ENCODE data around the gene TP53I13.

Gene TP53I13

GRCh38 chr17:29566473-29567303 is 1.8 kb upstream of the TP53I13 start, which contains the start of gene ABHD15:
Gene ABHD15 (minus strand): TSS chr17:29567037. CDS start chr17:29566966, 71 bp downstream.
- H3K9ac ChIP-seq (ENCODE audit: low read depth in 1 of 2, low read length in 2 of 2) = peak within 1 kb of the TSS; percentile 65 to 96
- H3K9me3 ChIP-seq (ENCODE audit: control insufficient read depth in 1 of 2, low read length in 2 of 2) = no peaks in the 10 kb centered on the region
- H3K4me1 ChIP-seq (ENCODE audit: control insufficient read depth in 1 of 2, insufficient read depth in 2 of 2, low read length in 2 of 2) = peaks cover 18 to 64% of the 10 kb centered on the region in 2 donors
- peak within 1 kb of the TSS; percentile 86 to 87 for H3K4me3 ChIP-seq (ENCODE audit: low read depth in 1 of 2, low read length in 2 of 2)
- H3K27me3 ChIP-seq (ENCODE audit: control insufficient read depth in 1 of 2, insufficient read depth in 2 of 2, low read length in 2 of 2) = no peaks in the 10 kb centered on the region
- H3K36me3 ChIP-seq (ENCODE audit: control insufficient read depth in 1 of 2, insufficient read depth in 2 of 2, low read length in 2 of 2) = peaks cover 15 to 16% of the 10 kb centered on the region in 2 donors
- peak within 1 kb of the TSS; percentile 84 for H3K27ac ChIP-seq (ENCODE audit: low read depth, low read length)

- peaks cover 18 to 64% of the 10 kb centered on the region in 2 donors for H3K4me1 ChIP-seq (ENCODE audit: control insufficient read depth in 1 of 2, insufficient read depth in 2 of 2, low read length in 2 of 2)
Observed at GRCh38 chr17:29567304-29567553, 1.3 kb upstream of the TP53I13 start.

GRCh38 chr17:29567554-29568330 is 759 bp upstream of the TP53I13 start:
- Histone ChIP-seq H3K9me3 (ENCODE audit: control insufficient read depth in 1 of 2, low read length in 2 of 2) (no peaks in the 10 kb centered on the region), H3K27ac (ENCODE audit: low read depth, low read length) (peak overlapping the region; percentile 84), H3K4me3 (ENCODE audit: low read depth in 1 of 2, low read length in 2 of 2) (peak overlapping the region; percentile 85 to 87), H3K27me3 (ENCODE audit: control insufficient read depth in 1 of 2, insufficient read depth in 2 of 2, low read length in 2 of 2) (no peaks in the 10 kb centered on the region), H3K4me1 (ENCODE audit: control insufficient read depth in 1 of 2, insufficient read depth in 2 of 2, low read length in 2 of 2) (peaks cover 18 to 61% of the 10 kb centered on the region in 2 donors), H3K36me3 (ENCODE audit: control insufficient read depth in 1 of 2, insufficient read depth in 2 of 2, low read length in 2 of 2) (peaks cover 7 to 9% of the 10 kb centered on the region in 2 donors), H3K9ac (ENCODE audit: low read depth in 1 of 2, low read length in 2 of 2) (peak overlapping the region; percentile 65 to 96)

More at GRCh38 chr17:29567304-29567553, 1.3 kb upstream of the TP53I13 start:
- peak overlapping the region; percentile 65 to 96 for H3K9ac ChIP-seq (ENCODE audit: low read depth in 1 of 2, low read length in 2 of 2)
- H3K9me3 ChIP-seq (ENCODE audit: control insufficient read depth in 1 of 2, low read length in 2 of 2) = no peaks in the 10 kb centered on the region
- peaks cover 12 to 14% of the 10 kb centered on the region in 2 donors for H3K36me3 ChIP-seq (ENCODE audit: control insufficient read depth in 1 of 2, insufficient read depth in 2 of 2, low read length in 2 of 2)
- no peaks in the 10 kb centered on the region for H3K27me3 ChIP-seq (ENCODE audit: control insufficient read depth in 1 of 2, insufficient read depth in 2 of 2, low read length in 2 of 2)
- peak overlapping the region; percentile 85 to 87 for H3K4me3 ChIP-seq (ENCODE audit: low read depth in 1 of 2, low read length in 2 of 2)
- H3K27ac ChIP-seq (ENCODE audit: low read depth, low read length) = peak overlapping the region; percentile 84

GRCh38 chr17:29569245-29569950 is 897 bp downstream of the TP53I13 start:
- no peak overlapping the region for H3K27ac ChIP-seq (ENCODE audit: low read depth, low read length)
- H3K27me3 ChIP-seq (ENCODE audit: control insufficient read depth in 1 of 2, insufficient read depth in 2 of 2, low read length in 2 of 2) = no peaks in the 10 kb centered on the region
- H3K9ac ChIP-seq (ENCODE audit: low read depth in 1 of 2, low read length in 2 of 2) = peak overlapping the region; percentile 80 to 84
- peaks cover 6 to 17% of the 10 kb centered on the region in 2 donors for H3K36me3 ChIP-seq (ENCODE audit: control insufficient read depth in 1 of 2, insufficient read depth in 2 of 2, low read length in 2 of 2)
- peak overlapping the region; percentile 85 to 89 for H3K4me3 ChIP-seq (ENCODE audit: low read depth in 1 of 2, low read length in 2 of 2)
- peaks cover 23 to 62% of the 10 kb centered on the region in 2 donors for H3K4me1 ChIP-seq (ENCODE audit: control insufficient read depth in 1 of 2, insufficient read depth in 2 of 2, low read length in 2 of 2)
- no peaks in the 10 kb centered on the region for H3K9me3 ChIP-seq (ENCODE audit: control insufficient read depth in 1 of 2, low read length in 2 of 2)

GRCh38 chr17:29570521-29570920 is 2.0 kb downstream of the TP53I13 start:
- H3K27me3 ChIP-seq (ENCODE audit: control insufficient read depth in 1 of 2, insufficient read depth in 2 of 2, low read length in 2 of 2) = no peaks in the 10 kb centered on the region
- no peak overlapping the region for H3K27ac ChIP-seq (ENCODE audit: low read depth, low read length)
- H3K9me3 ChIP-seq (ENCODE audit: control insufficient read depth in 1 of 2, low read length in 2 of 2) = no peaks in the 10 kb centered on the region
- peak overlapping the region in 1 of 2 donors; percentile 7 for H3K9ac ChIP-seq (ENCODE audit: low read depth in 1 of 2, low read length in 2 of 2)
- peaks cover 29 to 59% of the 10 kb centered on the region in 2 donors for H3K4me1 ChIP-seq (ENCODE audit: control insufficient read depth in 1 of 2, insufficient read depth in 2 of 2, low read length in 2 of 2)
- H3K36me3 ChIP-seq (ENCODE audit: control insufficient read depth in 1 of 2, insufficient read depth in 2 of 2, low read length in 2 of 2) = peaks cover 6 to 27% of the 10 kb centered on the region in 2 donors
- H3K4me3 ChIP-seq (ENCODE audit: low read depth in 1 of 2, low read length in 2 of 2) = no peak overlapping the region

- Histone ChIP-seq H3K4me3 (ENCODE audit: low read depth in 1 of 2, low read length in 2 of 2) (no peak overlapping the region), H3K4me1 (ENCODE audit: control insufficient read depth in 1 of 2, insufficient read depth in 2 of 2, low read length in 2 of 2) (peaks cover 26 to 51% of the 10 kb centered on the region in 2 donors), H3K27me3 (ENCODE audit: control insufficient read depth in 1 of 2, insufficient read depth in 2 of 2, low read length in 2 of 2) (no peaks in the 10 kb centered on the region), H3K36me3 (ENCODE audit: control insufficient read depth in 1 of 2, insufficient read depth in 2 of 2, low read length in 2 of 2) (peaks cover 6 to 36% of the 10 kb centered on the region in 2 donors), H3K9ac (ENCODE audit: low read depth in 1 of 2, low read length in 2 of 2) (no peak overlapping the region), H3K9me3 (ENCODE audit: control insufficient read depth in 1 of 2, low read length in 2 of 2) (no peaks in the 10 kb centered on the region), H3K27ac (ENCODE audit: low read depth, low read length) (no peak overlapping the region)
Observed at GRCh38 chr17:29571486-29571882, 3.0 kb downstream of the TP53I13 start.

- Histone ChIP-seq H3K27me3 (ENCODE audit: control insufficient read depth in 1 of 2, insufficient read depth in 2 of 2, low read length in 2 of 2) (no peaks in the 10 kb centered on the region), H3K4me1 (ENCODE audit: control insufficient read depth in 1 of 2, insufficient read depth in 2 of 2, low read length in 2 of 2) (peaks cover 26 to 51% of the 10 kb centered on the region in 2 donors), H3K27ac (ENCODE audit: low read depth, low read length) (no peak overlapping the region), H3K9me3 (ENCODE audit: control insufficient read depth in 1 of 2, low read length in 2 of 2) (no peaks in the 10 kb centered on the region), H3K36me3 (ENCODE audit: control insufficient read depth in 1 of 2, insufficient read depth in 2 of 2, low read length in 2 of 2) (peaks cover 6 to 42% of the 10 kb centered on the region in 2 donors), H3K4me3 (ENCODE audit: low read depth in 1 of 2, low read length in 2 of 2) (no peak overlapping the region), H3K9ac (ENCODE audit: low read depth in 1 of 2, low read length in 2 of 2) (no peak overlapping the region)
Observed at GRCh38 chr17:29571883-29572681, 3.6 kb downstream of the TP53I13 start.

GRCh38 chr17:29572691-29573557 is 4.4 kb downstream of the TP53I13 start:
- Histone ChIP-seq H3K9ac (ENCODE audit: low read depth in 1 of 2, low read length in 2 of 2) (no peak overlapping the region), H3K4me1 (ENCODE audit: control insufficient read depth in 1 of 2, insufficient read depth in 2 of 2, low read length in 2 of 2) (peaks cover 26 to 51% of the 10 kb centered on the region in 2 donors), H3K4me3 (ENCODE audit: low read depth in 1 of 2, low read length in 2 of 2) (no peak overlapping the region), H3K36me3 (ENCODE audit: control insufficient read depth in 1 of 2, insufficient read depth in 2 of 2, low read length in 2 of 2) (peaks cover 8 to 51% of the 10 kb centered on the region in 2 donors), H3K9me3 (ENCODE audit: control insufficient read depth in 1 of 2, low read length in 2 of 2) (no peaks in the 10 kb centered on the region), H3K27me3 (ENCODE audit: control insufficient read depth in 1 of 2, insufficient read depth in 2 of 2, low read length in 2 of 2) (no peaks in the 10 kb centered on the region), H3K27ac (ENCODE audit: low read depth, low read length) (no peak overlapping the region)

GRCh38 chr17:29573558-29573869 is 5.0 kb downstream of the TP53I13 start:
- peaks cover 14 to 57% of the 10 kb centered on the region in 2 donors for H3K36me3 ChIP-seq (ENCODE audit: control insufficient read depth in 1 of 2, insufficient read depth in 2 of 2, low read length in 2 of 2)
- no peaks in the 10 kb centered on the region for H3K27me3 ChIP-seq (ENCODE audit: control insufficient read depth in 1 of 2, insufficient read depth in 2 of 2, low read length in 2 of 2)
- no peak overlapping the region for H3K27ac ChIP-seq (ENCODE audit: low read depth, low read length)
- H3K9me3 ChIP-seq (ENCODE audit: control insufficient read depth in 1 of 2, low read length in 2 of 2) = no peaks in the 10 kb centered on the region
- no peak overlapping the region for H3K9ac ChIP-seq (ENCODE audit: low read depth in 1 of 2, low read length in 2 of 2)
- H3K4me1 ChIP-seq (ENCODE audit: control insufficient read depth in 1 of 2, insufficient read depth in 2 of 2, low read length in 2 of 2) = peaks cover 26 to 49% of the 10 kb centered on the region in 2 donors
- no peak overlapping the region for H3K4me3 ChIP-seq (ENCODE audit: low read depth in 1 of 2, low read length in 2 of 2)

Data from duodenal mucosa (tissue), 2 donors.